ENCODE measurements around the gene CDK4.

DNA sequence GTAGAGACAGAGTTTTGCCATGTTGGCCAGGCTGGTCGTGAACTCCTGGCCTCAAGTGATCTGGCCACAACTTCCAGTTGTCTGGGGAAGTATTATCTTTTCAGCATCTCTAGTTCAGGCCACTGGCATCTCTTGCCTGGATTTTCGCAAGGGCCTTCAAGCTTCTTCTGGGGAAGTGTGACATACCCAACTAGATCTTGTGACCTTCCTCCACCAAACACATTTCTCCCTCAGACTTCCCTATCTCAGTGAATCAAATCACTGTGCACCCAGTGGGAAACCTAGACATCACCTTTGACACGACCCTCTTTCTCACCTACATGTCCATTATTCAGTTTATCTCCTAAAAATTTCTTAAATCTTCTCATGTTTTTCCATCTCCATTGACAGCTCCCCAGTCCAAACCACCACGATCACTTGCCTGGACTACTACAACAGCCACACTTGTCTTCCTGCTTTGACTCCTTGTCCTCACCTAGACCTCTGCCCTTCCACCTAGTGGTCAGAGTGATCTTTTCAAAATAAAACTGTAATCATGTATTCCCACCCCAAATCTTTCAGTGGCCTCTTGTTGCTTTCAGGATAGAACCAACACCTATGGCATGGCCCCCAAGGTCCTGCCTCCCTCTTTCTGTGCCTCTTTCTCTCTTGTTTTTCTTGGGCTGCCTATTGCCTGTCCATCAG is 23.6 kb upstream of the CDK4 start:
- TF ChIP-seq, protein P1, sequence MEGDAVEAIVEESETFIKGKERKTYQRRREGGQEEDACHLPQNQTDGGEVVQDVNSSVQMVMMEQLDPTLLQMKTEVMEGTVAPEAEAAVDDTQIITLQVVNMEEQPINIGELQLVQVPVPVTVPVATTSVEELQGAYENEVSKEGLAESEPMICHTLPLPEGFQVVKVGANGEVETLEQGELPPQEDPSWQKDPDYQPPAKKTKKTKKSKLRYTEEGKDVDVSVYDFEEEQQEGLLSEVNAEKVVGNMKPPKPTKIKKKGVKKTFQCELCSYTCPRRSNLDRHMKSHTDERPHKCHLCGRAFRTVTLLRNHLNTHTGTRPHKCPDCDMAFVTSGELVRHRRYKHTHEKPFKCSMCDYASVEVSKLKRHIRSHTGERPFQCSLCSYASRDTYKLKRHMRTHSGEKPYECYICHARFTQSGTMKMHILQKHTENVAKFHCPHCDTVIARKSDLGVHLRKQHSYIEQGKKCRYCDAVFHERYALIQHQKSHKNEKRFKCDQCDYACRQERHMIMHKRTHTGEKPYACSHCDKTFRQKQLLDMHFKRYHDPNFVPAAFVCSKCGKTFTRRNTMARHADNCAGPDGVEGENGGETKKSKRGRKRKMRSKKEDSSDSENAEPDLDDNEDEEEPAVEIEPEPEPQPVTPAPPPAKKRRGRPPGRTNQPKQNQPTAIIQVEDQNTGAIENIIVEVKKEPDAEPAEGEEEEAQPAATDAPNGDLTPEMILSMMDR (IDR thresholded peaks at IDR 0.05): no peak
- TF ChIP-seq POLR2A (IDR thresholded peaks at IDR 0.05) (no peak), EP300 (IDR thresholded peaks at IDR 0.05) (no peak)

Measured in tibial nerve (tissue), 4 donors.